Measurements from ENCODE around the gene SAMD4A.

The SAMD4A gene

GRCh38 chr14:54697803-54698202 lies 130.9 kb downstream of the SAMD4A start:
- H3K79me2 ChIP-seq (ENCODE audit: insufficient read depth, low read depth), result no peaks in the 10 kb centered on the region

GRCh38 chr14:54698501-54698900 lies 131.6 kb downstream of the SAMD4A start:
- H3K79me2 ChIP-seq (ENCODE audit: insufficient read depth, low read depth), result no peaks in the 10 kb centered on the region
- no peak overlapping the region for H3K4me3 ChIP-seq (IDR thresholded peaks at IDR 0.05; ENCODE audit: insufficient read depth, low read depth, low read length)
- H4K20me1 ChIP-seq (ENCODE audit: insufficient read depth), result no peaks in the 10 kb centered on the region
- H3K27me3 ChIP-seq (ENCODE audit: insufficient read depth, low read depth), result no peaks in the 10 kb centered on the region
- H3K4me1 ChIP-seq (ENCODE audit: low read depth, poor library complexity, severe bottlenecking), result peaks cover 10% of the 10 kb centered on the region
- H3K36me3 ChIP-seq (ENCODE audit: insufficient read depth), result no peaks in the 10 kb centered on the region
- H3K4me2 ChIP-seq, result no peak overlapping the region
- no peak for TF ChIP-seq CTCF (conservative IDR thresholded peaks at IDR 0.05; ENCODE audit: low read depth, low read length)
- H3K27ac ChIP-seq, result no peak overlapping the region
- no peak overlapping the region for H3K9ac ChIP-seq
- no peak overlapping the region for H2AFZ ChIP-seq (ENCODE audit: low read depth)

More at GRCh38 chr14:54697803-54698202, 130.9 kb downstream of the SAMD4A start:
- Histone ChIP-seq H3K4me3 (IDR thresholded peaks at IDR 0.05; ENCODE audit: insufficient read depth, low read depth, low read length) (no peak overlapping the region), H3K36me3 (ENCODE audit: insufficient read depth) (no peaks in the 10 kb centered on the region), H3K27ac (no peak overlapping the region), H3K4me1 (ENCODE audit: low read depth, poor library complexity, severe bottlenecking) (peaks cover 10% of the 10 kb centered on the region), H2AFZ (ENCODE audit: low read depth) (no peak overlapping the region), H3K27me3 (ENCODE audit: insufficient read depth, low read depth) (no peaks in the 10 kb centered on the region), H3K9ac (no peak overlapping the region), H4K20me1 (ENCODE audit: insufficient read depth) (no peaks in the 10 kb centered on the region), H3K4me2 (no peak overlapping the region)
- TF ChIP-seq CTCF (conservative IDR thresholded peaks at IDR 0.05; ENCODE audit: low read depth, low read length), result no peak

- Histone ChIP-seq H3K27me3 (ENCODE audit: insufficient read depth, low read depth) (no peaks in the 10 kb centered on the region), H3K79me2 (ENCODE audit: insufficient read depth, low read depth) (no peaks in the 10 kb centered on the region), H3K9ac (no peak overlapping the region), H3K4me3 (IDR thresholded peaks at IDR 0.05; ENCODE audit: insufficient read depth, low read depth, low read length) (no peak overlapping the region), H4K20me1 (ENCODE audit: insufficient read depth) (no peaks in the 10 kb centered on the region), H3K36me3 (ENCODE audit: insufficient read depth) (no peaks in the 10 kb centered on the region), H3K4me2 (no peak overlapping the region), H3K4me1 (ENCODE audit: low read depth, poor library complexity, severe bottlenecking) (peaks cover 10% of the 10 kb centered on the region), H3K27ac (no peak overlapping the region), H2AFZ (ENCODE audit: low read depth) (no peak overlapping the region)
- TF ChIP-seq CTCF (conservative IDR thresholded peaks at IDR 0.05; ENCODE audit: low read depth, low read length), result no peak
Observed at GRCh38 chr14:54698966-54699530, 132.1 kb downstream of the SAMD4A start.

GRCh38 chr14:54699735-54700134 lies 132.8 kb downstream of the SAMD4A start:
- no peak overlapping the region for H3K27ac ChIP-seq
- no peaks in the 10 kb centered on the region for H4K20me1 ChIP-seq (ENCODE audit: insufficient read depth)
- no peak overlapping the region for H3K4me2 ChIP-seq
- no peaks in the 10 kb centered on the region for H3K79me2 ChIP-seq (ENCODE audit: insufficient read depth, low read depth)
- TF ChIP-seq CTCF (conservative IDR thresholded peaks at IDR 0.05; ENCODE audit: low read depth, low read length), result no peak
- H3K36me3 ChIP-seq (ENCODE audit: insufficient read depth), result no peaks in the 10 kb centered on the region
- no peak overlapping the region for H3K9ac ChIP-seq
- H3K27me3 ChIP-seq (ENCODE audit: insufficient read depth, low read depth), result no peaks in the 10 kb centered on the region
- no peak overlapping the region for H2AFZ ChIP-seq (ENCODE audit: low read depth)
- peaks cover 10% of the 10 kb centered on the region for H3K4me1 ChIP-seq (ENCODE audit: low read depth, poor library complexity, severe bottlenecking)
- H3K4me3 ChIP-seq (IDR thresholded peaks at IDR 0.05; ENCODE audit: insufficient read depth, low read depth, low read length), result no peak overlapping the region

All from KMS-11 (cell line).